GM12874 (cell line): ENCODE results near the gene KRTAP10-5.

Experiments
- CTCF ChIP-seq: IDR thresholded peaks from 2 replicates; pipeline ENCODE4 v1.5.1; 2011; ENCODE audit warnings: low read depth, mild to moderate bottlenecking, control low read depth, low read length, moderate library complexity; ENCODE audit not compliant: insufficient read depth

The KRTAP10-5 gene

GRCh38 chr21:44581158-44581557, 754 bp upstream of the KRTAP10-5 start:
- TF ChIP-seq CTCF = no peak

GRCh38 chr21:44579833-44580144, 615 bp downstream of the KRTAP10-5 start:
- no peak for TF ChIP-seq CTCF

- no peak for TF ChIP-seq CTCF
Observed at GRCh38 chr21:44579056-44579832, 1.2 kb downstream of the KRTAP10-5 start.

- TF ChIP-seq CTCF = no peak
Observed at GRCh38 chr21:44578371-44579055, 1.9 kb downstream of the KRTAP10-5 start.

GRCh38 chr21:44576025-44576420, 4.4 kb downstream of the KRTAP10-5 start:
- TF ChIP-seq CTCF = no peak

- TF ChIP-seq CTCF = no peak
Observed at GRCh38 chr21:44575307-44576024, 4.9 kb downstream of the KRTAP10-5 start.
